LNCaP clone FGC (cell line): ENCODE results near the gene SLC17A9.
"Not testable (repeated sequence)": the region's sequence is repeated elsewhere in the genome, so short reads cannot be mapped to it uniquely, and the experiment has no call there.

ENCODE experiments used
- DNase-seq: peaks from one replicate; pipeline ENCODE4 v3.0.0-alpha.2; 2011; ENCODE audit warnings: low read depth
- H3K4me3 ChIP-seq: 2 replicates; pipeline ENCODE4 v1.5.1; 2011; ENCODE audit warnings: mild to moderate bottlenecking, low read depth, low read length, control low read depth
- TF ChIP-seq, protein P1 (sequence below): IDR thresholded peaks from 2 replicates; pipeline ENCODE4 v1.5.1; 2012; ENCODE audit warnings: mild to moderate bottlenecking; ENCODE audit not compliant: control insufficient read depth, insufficient read depth; ENCODE audit errors: extremely low read depth

The SLC17A9 gene

DNA sequence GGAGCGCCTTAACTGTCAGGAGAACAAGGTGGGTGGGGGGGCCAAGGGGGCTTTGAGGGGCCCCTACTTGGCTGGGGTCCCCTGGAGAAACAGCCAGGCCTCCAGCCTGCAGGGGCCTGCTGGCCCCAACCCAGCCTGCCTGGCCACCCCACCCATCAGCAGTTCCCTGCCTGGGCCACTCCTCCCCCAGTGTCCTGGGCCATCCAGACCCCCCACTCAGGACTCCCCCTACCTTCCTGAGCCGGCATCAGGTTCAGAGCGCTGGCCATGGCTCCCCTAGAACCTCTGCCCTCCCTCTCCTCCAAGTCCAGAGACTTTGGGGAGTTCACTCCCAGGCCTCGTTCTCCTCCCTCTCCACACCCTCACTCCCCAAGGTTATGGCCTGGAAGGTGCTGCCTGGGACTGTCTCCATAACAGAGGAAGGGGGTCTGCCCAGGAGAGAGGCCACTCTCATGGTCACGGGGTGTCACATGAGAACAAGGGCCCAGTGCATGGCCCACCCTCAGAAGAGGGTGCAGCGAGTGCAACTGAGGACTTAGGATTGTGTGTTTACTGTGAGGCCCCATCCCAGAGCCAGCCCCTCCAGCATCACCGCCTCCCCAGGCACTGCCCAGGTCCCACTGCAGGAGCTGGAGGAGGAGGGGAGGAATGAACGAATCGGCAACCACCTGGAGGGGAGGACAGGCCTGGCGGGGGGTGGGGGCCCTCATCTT, 6.0 kb downstream of the SLC17A9 start:
- no peak for DNase-seq
- H3K4me3 ChIP-seq, result no peak overlapping the region
- TF ChIP-seq, protein P1, sequence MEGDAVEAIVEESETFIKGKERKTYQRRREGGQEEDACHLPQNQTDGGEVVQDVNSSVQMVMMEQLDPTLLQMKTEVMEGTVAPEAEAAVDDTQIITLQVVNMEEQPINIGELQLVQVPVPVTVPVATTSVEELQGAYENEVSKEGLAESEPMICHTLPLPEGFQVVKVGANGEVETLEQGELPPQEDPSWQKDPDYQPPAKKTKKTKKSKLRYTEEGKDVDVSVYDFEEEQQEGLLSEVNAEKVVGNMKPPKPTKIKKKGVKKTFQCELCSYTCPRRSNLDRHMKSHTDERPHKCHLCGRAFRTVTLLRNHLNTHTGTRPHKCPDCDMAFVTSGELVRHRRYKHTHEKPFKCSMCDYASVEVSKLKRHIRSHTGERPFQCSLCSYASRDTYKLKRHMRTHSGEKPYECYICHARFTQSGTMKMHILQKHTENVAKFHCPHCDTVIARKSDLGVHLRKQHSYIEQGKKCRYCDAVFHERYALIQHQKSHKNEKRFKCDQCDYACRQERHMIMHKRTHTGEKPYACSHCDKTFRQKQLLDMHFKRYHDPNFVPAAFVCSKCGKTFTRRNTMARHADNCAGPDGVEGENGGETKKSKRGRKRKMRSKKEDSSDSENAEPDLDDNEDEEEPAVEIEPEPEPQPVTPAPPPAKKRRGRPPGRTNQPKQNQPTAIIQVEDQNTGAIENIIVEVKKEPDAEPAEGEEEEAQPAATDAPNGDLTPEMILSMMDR, result no peak

DNA sequence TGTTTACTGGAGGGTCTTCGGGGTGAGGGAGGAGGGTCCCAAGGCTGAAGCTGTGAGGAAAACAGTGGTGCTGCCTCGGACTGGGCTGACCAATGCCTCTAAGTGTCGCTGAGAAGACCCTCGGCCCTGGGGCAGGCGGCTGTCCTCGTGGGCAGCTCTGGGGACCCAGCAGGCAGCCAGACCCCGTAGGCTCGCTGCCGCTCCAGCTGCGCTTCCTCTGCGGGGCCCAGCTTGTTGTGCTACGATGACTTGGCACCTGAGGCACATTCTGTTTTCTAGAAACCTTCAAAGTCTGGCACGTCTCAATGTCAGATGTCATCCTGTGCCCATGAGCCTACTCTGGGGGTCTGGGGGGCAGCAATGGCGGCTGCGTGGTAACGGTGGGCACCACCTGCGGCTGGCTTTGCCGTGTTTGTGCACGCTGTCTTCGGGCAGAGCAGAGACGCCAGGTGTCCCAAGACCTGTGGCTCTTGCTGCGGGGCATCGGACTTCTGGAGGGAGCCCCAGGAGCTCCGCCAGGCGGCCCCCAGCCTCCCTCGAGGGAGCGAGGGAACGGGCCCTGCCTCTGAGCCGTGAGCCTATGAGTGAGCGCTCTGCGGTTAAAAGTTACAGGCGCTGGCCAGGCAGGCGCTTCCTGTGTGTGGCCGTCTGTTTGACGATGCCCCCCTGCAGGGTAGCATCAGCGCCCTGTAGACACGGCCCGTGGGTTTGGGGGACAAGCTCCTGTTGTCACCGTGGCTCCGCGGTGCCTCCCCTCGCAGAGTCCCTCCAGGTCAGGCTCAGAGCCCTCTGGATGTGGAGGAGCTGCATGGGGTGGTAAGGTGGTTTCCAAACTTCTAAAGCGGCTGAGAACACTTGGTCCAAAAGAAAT, 6.8 kb downstream of the SLC17A9 start:
- DNase-seq, result no peak
- H3K4me3 ChIP-seq, result no peak overlapping the region
- TF ChIP-seq, protein P1, result no peak

GRCh38 chr20:62959998-62960436, 7.5 kb downstream of the SLC17A9 start:
- no peak overlapping the region for H3K4me3 ChIP-seq
- TF ChIP-seq, protein P1, result no peak
- no peak for DNase-seq

DNA sequence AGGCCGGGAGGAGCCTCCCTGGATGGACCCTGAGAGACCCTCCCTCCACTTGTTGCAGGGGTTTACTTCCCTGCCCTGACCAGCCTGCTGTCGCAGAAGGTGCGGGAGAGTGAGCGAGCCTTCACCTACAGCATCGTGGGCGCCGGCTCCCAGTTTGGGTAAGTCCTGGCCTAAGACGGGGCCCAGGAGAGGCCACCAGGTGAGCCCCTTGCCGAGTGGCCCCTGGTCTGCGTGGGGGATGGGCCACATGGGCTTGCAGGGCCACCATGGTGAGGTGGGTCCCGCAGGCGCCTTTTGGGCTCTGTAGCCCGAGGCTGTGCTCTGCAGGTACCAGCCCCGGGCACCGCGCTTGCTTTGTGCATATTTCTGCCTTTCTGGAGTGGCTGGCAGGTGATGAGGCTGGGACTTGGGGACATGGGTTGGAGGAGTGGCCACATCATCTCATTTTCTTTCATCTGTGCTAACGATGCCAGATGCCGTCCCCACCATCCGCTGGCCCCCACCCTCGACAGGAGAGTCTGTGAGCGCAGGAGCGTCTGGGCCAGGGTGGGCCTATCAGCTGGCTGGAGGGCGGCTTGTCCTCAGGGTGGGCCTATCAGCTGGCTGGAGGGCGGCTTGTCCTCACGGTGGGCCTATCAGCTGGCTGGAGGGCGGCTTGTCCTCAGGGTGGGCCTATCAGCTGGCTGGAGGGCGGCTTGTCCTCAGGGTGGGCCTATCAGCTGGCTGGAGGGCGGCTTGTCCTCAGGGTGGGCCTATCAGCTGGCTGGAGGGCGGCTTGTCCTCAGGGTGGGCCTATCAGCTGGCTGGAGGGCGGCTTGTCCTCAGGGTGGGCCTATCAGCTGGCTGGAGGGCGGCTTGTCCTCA, 8.2 kb downstream of the SLC17A9 start:
- H3K4me3 ChIP-seq, DNase-seq: not testable (repeated sequence)

- DNase-seq, result no peak
- TF ChIP-seq, protein P1, result no peak
- no peak overlapping the region for H3K4me3 ChIP-seq
Measured at GRCh38 chr20:62961310-62961783, 8.8 kb downstream of the SLC17A9 start.

DNA sequence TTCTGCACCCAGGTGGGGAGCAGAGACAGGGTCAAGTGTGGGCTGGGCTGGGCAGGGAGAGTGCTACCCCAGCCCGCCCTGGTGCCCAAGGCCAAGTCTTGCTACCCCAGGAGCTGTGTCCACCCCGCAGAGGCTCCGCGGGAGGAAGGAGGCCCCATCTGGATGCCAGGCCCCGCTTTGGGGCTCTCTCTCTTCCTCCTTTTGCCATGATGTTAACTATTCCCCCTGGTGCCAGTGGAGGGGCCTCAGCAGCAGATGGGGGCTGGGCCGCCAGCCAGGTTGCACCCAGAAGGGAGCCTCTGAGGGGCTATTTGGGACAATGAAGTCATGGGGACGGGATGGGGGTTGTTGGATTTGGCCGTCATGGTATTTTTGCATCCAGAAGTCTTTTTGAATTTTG, 9.3 kb downstream of the SLC17A9 start:
- no peak overlapping the region for H3K4me3 ChIP-seq
- no peak for DNase-seq
- TF ChIP-seq, protein P1, result no peak
